B cell (primary cell): ENCODE measurements around the gene RPL36. TPM values are rescaled to one million over a fixed set of nuclear protein-coding genes. Genes with fewer than 3 reads are reported as not detected.

Experiments
- ATAC-seq: fragments of 200-7000 bp; cut with Tn5 transposase; one replicate; pipeline ENCODE4 v1.10.0; 2021; ENCODE audit warnings: low read depth, mild to moderate bottlenecking, moderate number of reproducible peaks, moderate library complexity
- CTCF ChIA-PET: fragments of 350-600 bp; sonication (Branson Sonifier 250); formaldehyde crosslinking; loops from one replicate; lab custom pipeline; 2021; ENCODE audit warnings: antibody characterized with exemption, inconsistent platforms; lab: Charles Lee
- POLR2A ChIA-PET: fragments of 350-600 bp; sonication (Branson Sonifier 250); formaldehyde crosslinking; loops from one replicate; lab custom pipeline; 2021; ENCODE audit warnings: antibody characterized with exemption; lab: Charles Lee
- DNase-seq: peaks from one replicate; pipeline ENCODE4 v3.0.0; 2013
- H2AFZ ChIP-seq: 2 replicates; pipeline ENCODE4 v1.6.1; 2012; ENCODE audit warnings: mild to moderate bottlenecking, low read depth, low read length; ENCODE audit not compliant: insufficient read depth, poor library complexity, severe bottlenecking
- H3K27ac ChIP-seq, 2 donors: 1 replicate in 1 of 2; 2 replicates in 1 of 2; pipeline ENCODE4 v1.5.1; 2012 to 2013; ENCODE audit warnings: low read length in 2 of 2, mild to moderate bottlenecking in 2 of 2, moderate library complexity in 1 of 2
- H3K27me3 ChIP-seq, 4 experiments: fragments of 200-600 bp in 1 of 4; sonication (generic) in 1 of 4; replicated peaks in 1 of 4; 1 replicate in 2 of 4; 2 replicates in 2 of 4; pipeline versions ENCODE4 v1.6.1 to v1.7.0; 2013 to 2016; ENCODE audit warnings: low read length in 3 of 4, mild to moderate bottlenecking in 2 of 4, mixed read lengths in 1 of 4, moderate library complexity in 1 of 4; ENCODE audit not compliant: insufficient read depth in 4 of 4, control insufficient read depth in 3 of 4; ENCODE audit errors: control extremely low read depth in 1 of 4
- H3K36me3 ChIP-seq, 2 experiments: replicated peaks in 1 of 2; 1 replicate in 1 of 2; 2 replicates in 1 of 2; pipeline versions ENCODE4 v1.6.1 to v1.7.1; 2013; ENCODE audit warnings: low read length in 1 of 2; ENCODE audit not compliant: insufficient read depth in 2 of 2, control insufficient read depth in 1 of 2; ENCODE audit errors: control extremely low read depth in 1 of 2, extremely low read depth in 1 of 2
- H3K4me1 ChIP-seq, 2 donors: fragments of 200-600 bp in 1 of 2; sonication (generic) in 1 of 2; 1 replicate in 1 of 2; 2 replicates in 1 of 2; pipeline versions ENCODE4 v1.5.1 to v1.6.1; 2013 to 2017; ENCODE audit warnings: low read length in 2 of 2; ENCODE audit not compliant: control insufficient read depth in 2 of 2, insufficient read depth in 2 of 2
- H3K4me2 ChIP-seq: replicated peaks from 2 replicates; pipeline ENCODE3; 2012; ENCODE audit warnings: mild to moderate bottlenecking, low read depth, low read length; ENCODE audit not compliant: poor library complexity, severe bottlenecking
- H3K4me3 ChIP-seq, 5 experiments: fragments of 200-600 bp in 1 of 5; sonication (generic) in 1 of 5; 1 replicate in 3 of 5; 2 replicates in 2 of 5; pipeline versions ENCODE4 v1.5.1 to v1.7.0; 2011 to 2016; ENCODE audit warnings: low read length in 4 of 5, mild to moderate bottlenecking in 4 of 5, low read depth in 2 of 5, control low read depth in 1 of 5, moderate library complexity in 1 of 5; ENCODE audit not compliant: insufficient read depth in 1 of 5; ENCODE audit errors: control extremely low read depth in 1 of 5, extremely low read depth in 1 of 5
- H3K79me2 ChIP-seq: fragments of 200-600 bp; sonication (generic); one replicate; pipeline ENCODE4 v1.6.0; 2016; ENCODE audit warnings: low read length; ENCODE audit not compliant: control insufficient read depth, insufficient read depth
- H3K9ac ChIP-seq: fragments of 200-600 bp; sonication (generic); 2 replicates; pipeline ENCODE4 v1.6.1; 2017; ENCODE audit warnings: mild to moderate bottlenecking, low read length, moderate library complexity
- H3K9me3 ChIP-seq, 3 donors: one replicate each; pipeline versions ENCODE4 v1.6.1 to v1.7.1; 2013; ENCODE audit warnings: low read length in 2 of 3; ENCODE audit not compliant: control insufficient read depth in 2 of 3, insufficient read depth in 1 of 3; ENCODE audit errors: control extremely low read depth in 1 of 3
- H4K20me1 ChIP-seq: 2 replicates; pipeline ENCODE4 v1.6.0; 2012; ENCODE audit warnings: mild to moderate bottlenecking, low read length; ENCODE audit not compliant: insufficient read depth, control insufficient read depth, poor library complexity, severe bottlenecking
- H3K27ac Mint-ChIP-seq: one replicate; pipeline ENCODE4 v1.8.0; 2021; ENCODE audit warnings: mixed read lengths
- H3K27me3 Mint-ChIP-seq: one replicate; pipeline ENCODE4 v1.8.0; 2021; ENCODE audit warnings: mixed read lengths
- H3K4me1 Mint-ChIP-seq: one replicate; pipeline ENCODE4 v1.8.0; 2021; ENCODE audit warnings: mixed read lengths
- H3K4me3 Mint-ChIP-seq: one replicate; pipeline ENCODE4 v1.8.0; 2021; ENCODE audit warnings: mixed read lengths
- H3K9me3 Mint-ChIP-seq: one replicate; pipeline ENCODE4 v1.8.0; 2022; ENCODE audit warnings: mixed read lengths; ENCODE audit not compliant: insufficient read depth
- EZH2 ChIP-seq: IDR thresholded peaks from 2 replicates; pipeline ENCODE4 v1.6.1; 2012; ENCODE audit warnings: borderline replicate concordance, low read depth, mild to moderate bottlenecking, moderate library complexity, low read length; ENCODE audit not compliant: insufficient read depth, poor library complexity, severe bottlenecking
- WGBS: methylation state at CpG from one replicate; pipeline ENCODE4 v1.1.5; 2013; ENCODE audit warnings: missing lambda C conversion rate; ENCODE audit not compliant: insufficient coverage; 5-methylcytosine and 5-hydroxymethylcytosine counted together
- intact Hi-C: fragments of 100-400 bp; cut with micrococcal nuclease; formaldehyde crosslinking; loops from one replicate; pipeline ENCODE4 v1.10.0; 2022
- polyA plus RNA-seq: library from polyadenylated mRNA; depleted of rRNA; stranded (reverse); fragments of >200 nt; gene quantifications from 2 replicates; pipeline ENCODE4 v1.2.3, GENCODE V29; 2012
- total RNA-seq, 2 donors: library from RNA; stranded (reverse); fragments of 120-200 nt in 1 of 2; gene quantifications; 1 replicate in 1 of 2; 2 replicates in 1 of 2; pipeline versions ENCODE4 v1.2.3 to v1.2.4, GENCODE V29; 2013 to 2022
- TF ChIP-seq, protein P1 (sequence below): fragments of 200-600 bp; IDR thresholded peaks from one replicate; pipeline ENCODE4 v1.8.0; 2022; ENCODE audit warnings: antibody characterized with exemption, mild to moderate bottlenecking

Gene RPL36
- total and polyA plus RNA-seq, 2 donors (not counting 1 experiment from before 2014, with no cell fraction given) = 899 to 983 TPM

DNA sequence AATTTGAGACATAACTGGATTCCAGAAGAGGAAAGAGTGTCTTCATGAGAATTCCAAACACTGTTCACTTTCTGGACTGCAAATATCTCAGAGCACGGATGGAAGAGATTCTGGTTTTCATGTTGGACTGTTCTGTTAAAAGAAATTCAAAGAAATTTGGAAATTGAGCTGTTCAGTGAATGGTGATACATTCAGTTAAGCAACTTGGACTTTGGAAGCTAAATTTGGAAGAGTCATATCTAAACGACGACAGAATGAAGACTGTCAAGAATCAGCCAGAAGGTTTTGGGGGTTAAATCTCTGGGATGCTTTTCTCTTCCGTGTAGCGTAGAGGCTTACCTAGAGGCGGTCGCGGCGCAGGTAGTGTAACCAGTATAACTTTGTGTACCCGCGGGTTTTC lies 41.6 kb upstream of the RPL36 start:
- intact Hi-C loops = no loop called here
- Mint-ChIP-seq H3K4me1 (peaks cover 7% of the 10 kb centered on the region), H3K27ac (no peak overlapping the region), H3K9me3 (no peaks in the 10 kb centered on the region), H3K4me3 (no peak overlapping the region), H3K27me3 (no peaks in the 10 kb centered on the region)
- H3K4me2 ChIP-seq = no peak overlapping the region
- no peak overlapping the region for H2AFZ ChIP-seq
- H3K36me3 ChIP-seq = peaks cover 6 to 89% of the 10 kb centered on the region in 2 experiments
- H3K27me3 ChIP-seq = no peaks in the 10 kb centered on the region
- H3K4me1 ChIP-seq = no peaks in the 10 kb centered on the region
- TF ChIP-seq, protein P1, sequence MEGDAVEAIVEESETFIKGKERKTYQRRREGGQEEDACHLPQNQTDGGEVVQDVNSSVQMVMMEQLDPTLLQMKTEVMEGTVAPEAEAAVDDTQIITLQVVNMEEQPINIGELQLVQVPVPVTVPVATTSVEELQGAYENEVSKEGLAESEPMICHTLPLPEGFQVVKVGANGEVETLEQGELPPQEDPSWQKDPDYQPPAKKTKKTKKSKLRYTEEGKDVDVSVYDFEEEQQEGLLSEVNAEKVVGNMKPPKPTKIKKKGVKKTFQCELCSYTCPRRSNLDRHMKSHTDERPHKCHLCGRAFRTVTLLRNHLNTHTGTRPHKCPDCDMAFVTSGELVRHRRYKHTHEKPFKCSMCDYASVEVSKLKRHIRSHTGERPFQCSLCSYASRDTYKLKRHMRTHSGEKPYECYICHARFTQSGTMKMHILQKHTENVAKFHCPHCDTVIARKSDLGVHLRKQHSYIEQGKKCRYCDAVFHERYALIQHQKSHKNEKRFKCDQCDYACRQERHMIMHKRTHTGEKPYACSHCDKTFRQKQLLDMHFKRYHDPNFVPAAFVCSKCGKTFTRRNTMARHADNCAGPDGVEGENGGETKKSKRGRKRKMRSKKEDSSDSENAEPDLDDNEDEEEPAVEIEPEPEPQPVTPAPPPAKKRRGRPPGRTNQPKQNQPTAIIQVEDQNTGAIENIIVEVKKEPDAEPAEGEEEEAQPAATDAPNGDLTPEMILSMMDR = no peak
- TF ChIP-seq EZH2 = no peak
- WGBS = 100% methylated on average over 2 of the region's 11 CpGs
- ATAC-seq (no peak), DNase-seq (no peak)
- POLR2A ChIA-PET = no interaction called here
- peaks cover 73% of the 10 kb centered on the region for H4K20me1 ChIP-seq
- peaks cover 82% of the 10 kb centered on the region for H3K79me2 ChIP-seq
- CTCF ChIA-PET = interaction anchor here (0.6 kb wide), 1 partner anchor 131 kb away, joined by 3 read pairs; no protein-coding TSS in a partner anchor
- H3K4me3 ChIP-seq = no peak overlapping the region
- no peaks in the 10 kb centered on the region for H3K9me3 ChIP-seq
- no peak overlapping the region for H3K27ac ChIP-seq
- no peak overlapping the region for H3K9ac ChIP-seq

DNA sequence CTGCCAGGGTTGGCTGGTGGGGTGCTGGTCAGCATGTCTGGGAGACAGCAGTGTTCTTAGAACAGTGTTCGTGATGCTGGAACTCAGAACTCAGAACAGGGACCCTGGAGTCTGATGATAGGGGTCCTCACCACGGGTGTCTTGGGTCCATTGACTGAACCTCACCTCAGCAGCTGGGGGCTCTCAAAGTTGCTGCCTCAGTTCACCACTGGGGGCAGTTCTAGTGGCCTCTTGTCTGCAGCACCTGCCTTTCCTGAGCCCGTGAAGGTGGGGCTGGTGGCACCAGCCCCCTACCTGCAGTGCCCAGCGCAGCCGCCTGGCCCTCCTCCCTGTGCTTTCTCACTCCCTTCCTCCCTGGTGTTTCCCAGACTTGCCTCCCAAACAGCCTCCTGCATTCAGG lies 38.7 kb upstream of the RPL36 start:
- Histone ChIP-seq H3K36me3 (peaks cover 9 to 89% of the 10 kb centered on the region in 2 experiments), H4K20me1 (peaks cover 44% of the 10 kb centered on the region), H3K4me2 (no peak overlapping the region), H2AFZ (no peak overlapping the region), H3K4me3 (no peak overlapping the region), H3K27ac (no peak overlapping the region), H3K9ac (no peak overlapping the region), H3K27me3 (no peaks in the 10 kb centered on the region), H3K9me3 (no peaks in the 10 kb centered on the region), H3K79me2 (peaks cover 67% of the 10 kb centered on the region), H3K4me1 (no peaks in the 10 kb centered on the region)
- no peaks in the 10 kb centered on the region for H3K27me3 Mint-ChIP-seq
- WGBS = 97% methylated on average over 5 of the region's 5 CpGs
- no peak overlapping the region for H3K27ac Mint-ChIP-seq
- ChIA-PET CTCF (no interaction called here), POLR2A (no interaction called here)
- intact Hi-C loops = no loop called here
- H3K9me3 Mint-ChIP-seq = no peaks in the 10 kb centered on the region
- ATAC-seq (no peak), DNase-seq (no peak)
- no peak overlapping the region for H3K4me3 Mint-ChIP-seq
- H3K4me1 Mint-ChIP-seq = peaks cover 1% of the 10 kb centered on the region
- TF ChIP-seq, protein P1 = no peak
- no peak for TF ChIP-seq EZH2
